HCT116 (cell line): ENCODE measurements around the gene RUNX1. TPM values are rescaled to one million over a fixed set of nuclear protein-coding genes. Genes with fewer than 3 reads are reported as not detected.
A peak's percentile ranks its signal among the peaks of the same experiment; 100 is the strongest.

Experiments used
- ATAC-seq: fragments of 200-7000 bp; cut with Tn5 transposase; 2 replicates; pipeline ENCODE4 v1.9.1; 2020; ENCODE audit warnings: mild to moderate bottlenecking, moderate library complexity
- BruUV-seq: library from RNA; stranded (reverse); fragments of 400-500 nt; replicated peaks from 2 replicates; lab custom pipeline; 2021; lab: Mats Ljungman, UMichigan
- CTCF ChIA-PET: fragments of 300-600 bp; sonication (Branson Sonifier 250); formaldehyde crosslinking; loops from one replicate; lab custom pipeline; 2021; ENCODE audit warnings: antibody characterized with exemption; lab: Charles Lee
- POLR2A ChIA-PET: fragments of 300-600, 350-600 bp; sonication (Branson Sonifier 250); formaldehyde crosslinking; loops from one replicate; lab custom pipeline; 2021; ENCODE audit warnings: antibody characterized with exemption; lab: Charles Lee
- RAD21 ChIA-PET, 2 experiments: fragments of 300-600 bp; sonication (Branson Sonifier 250); formaldehyde crosslinking; loops; one replicate each; lab custom pipeline; 2023; ENCODE audit warnings: low total read pairs in 2 of 2; ENCODE audit not compliant: uncharacterized antibody in 2 of 2, unreplicated experiment in 2 of 2, low non-redundant PET in 1 of 2; lab: Charles Lee
- DNase-seq: peaks from one replicate; pipeline ENCODE4 v3.0.0-alpha.2; 2010; ENCODE audit warnings: low read depth, low spot score
- H2AFZ ChIP-seq: fragments of 200-600 bp; shearing (Covaris generic), sonication (generic); 2 replicates; pipeline ENCODE4 v1.6.1; 2017; ENCODE audit warnings: low read depth, mixed run types, mixed read lengths, antibody characterized with exemption, low read length; ENCODE audit not compliant: poor library complexity, severe bottlenecking
- H3K27ac ChIP-seq: 2 replicates; pipeline ENCODE4 v1.5.1; 2012; ENCODE audit warnings: low read depth, low read length
- H3K27me3 ChIP-seq: fragments of 200-600 bp; sonication (generic); 2 replicates; pipeline ENCODE4 v1.6.1; 2016; ENCODE audit warnings: mixed run types, low read length, mixed read lengths; ENCODE audit not compliant: insufficient read depth
- H3K36me3 ChIP-seq, 2 experiments: fragments of 200-500 bp in 1 of 2; fragments of 200-600 bp in 1 of 2; sonication (Bioruptor generic) in 1 of 2; sonication (generic) in 1 of 2; 2 replicates each; pipeline versions ENCODE4 v1.5.1 to v1.6.1; 2014 to 2016; ENCODE audit warnings: low read length in 2 of 2, inconsistent platforms in 1 of 2, mixed read lengths in 1 of 2, mixed run types in 1 of 2; ENCODE audit not compliant: insufficient read depth in 2 of 2, control insufficient read depth in 1 of 2
- H3K4me1 ChIP-seq, 2 experiments: fragments of 200-600 bp in 1 of 2; sonication (generic) in 1 of 2; 2 replicates each; pipeline versions ENCODE4 v1.5.1 to v1.6.1; 2012 to 2017; ENCODE audit warnings: low read length in 2 of 2, inconsistent platforms in 1 of 2, mild to moderate bottlenecking in 1 of 2, mixed read lengths in 1 of 2, mixed run types in 1 of 2, moderate library complexity in 1 of 2; ENCODE audit not compliant: insufficient read depth in 2 of 2, control insufficient read depth in 1 of 2
- H3K4me2 ChIP-seq: fragments of 200-600 bp; sonication (generic); 2 replicates; pipeline ENCODE4 v1.6.1; 2017; ENCODE audit warnings: mixed run types, low read length, mixed read lengths
- H3K4me3 ChIP-seq, 2 experiments: fragments of 200-600 bp in 1 of 2; sonication (generic) in 1 of 2; replicated peaks in 1 of 2; 2 replicates each; pipeline ENCODE4 v1.5.1; 2011 to 2016; ENCODE audit warnings: low read length in 2 of 2, control low read depth in 1 of 2, low read depth in 1 of 2, mild to moderate bottlenecking in 1 of 2, mixed read lengths in 1 of 2, mixed run types in 1 of 2
- H3K79me2 ChIP-seq: fragments of 200-600 bp; sonication (generic); 2 replicates; pipeline ENCODE4 v1.6.1; 2017; ENCODE audit warnings: mild to moderate bottlenecking, mixed run types, low read length, moderate library complexity, mixed read lengths; ENCODE audit not compliant: insufficient read depth
- H3K9ac ChIP-seq: fragments of 200-600 bp; sonication (generic); 2 replicates; pipeline ENCODE4 v1.6.1; 2016; ENCODE audit warnings: low read length, mixed read lengths
- H3K9me2 ChIP-seq: fragments of 200-600 bp; sonication (generic), shearing (Covaris generic); 2 replicates; pipeline ENCODE4 v1.6.1; 2017; ENCODE audit warnings: mixed run types, mild to moderate bottlenecking, moderate library complexity; ENCODE audit not compliant: insufficient read depth
- H3K9me3 ChIP-seq, 2 experiments: fragments of 200-500 bp in 1 of 2; fragments of 200-600 bp in 1 of 2; sonication (Bioruptor generic) in 1 of 2; sonication (generic) in 1 of 2; 2 replicates each; pipeline ENCODE4 v1.6.1; 2014 to 2017; ENCODE audit warnings: low read length in 2 of 2, mixed read lengths in 2 of 2, inconsistent platforms in 1 of 2, low read depth in 1 of 2, mild to moderate bottlenecking in 1 of 2, mixed run types in 1 of 2, moderate library complexity in 1 of 2; ENCODE audit not compliant: control insufficient read depth in 1 of 2, insufficient read depth in 1 of 2
- H4K20me1 ChIP-seq: fragments of 200-600 bp; sonication (generic), shearing (Covaris generic); 2 replicates; pipeline ENCODE4 v1.6.1; 2017; ENCODE audit warnings: mixed run types, mild to moderate bottlenecking, moderate library complexity; ENCODE audit not compliant: insufficient read depth
- CBX3 ChIP-seq: IDR thresholded peaks from 2 replicates; pipeline ENCODE4 v1.6.1; 2012; ENCODE audit warnings: low read depth
- RAD21 ChIP-seq: IDR thresholded peaks from 2 replicates; pipeline ENCODE4 v1.6.1; 2012; ENCODE audit warnings: low read depth, mild to moderate bottlenecking
- SIN3A ChIP-seq: IDR thresholded peaks from 2 replicates; pipeline ENCODE4 v1.6.1; 2012; ENCODE audit warnings: low read depth
- SRF ChIP-seq: IDR thresholded peaks from 2 replicates; pipeline ENCODE4 v1.6.1; 2012; ENCODE audit warnings: low read depth
- ZFX ChIP-seq: fragments of 450-650 bp; IDR thresholded peaks from 2 replicates; pipeline ENCODE4 v1.6.1; 2017
- intact Hi-C: fragments of 100-400 bp; cut with micrococcal nuclease; formaldehyde crosslinking; loops from 2 replicates; pipeline ENCODE4 v1.10.0; 2022
- total RNA-seq: library from RNA; stranded (reverse); gene quantifications from one replicate; pipeline ENCODE4 v1.2.1, GENCODE V29; 2021; ENCODE audit not compliant: unreplicated experiment
- TF ChIP-seq, protein P1 (sequence below): IDR thresholded peaks from 2 replicates; pipeline ENCODE4 v1.6.1; 2012
- TF ChIP-seq, protein P2 (sequence below), 3 experiments: fragments of 200-600 bp in 1 of 3; sonication (generic) in 1 of 3; IDR thresholded peaks in 2 of 3; conservative IDR thresholded peaks in 1 of 3; 2 replicates each; pipeline ENCODE4 v1.5.1; 2012 to 2017; ENCODE audit warnings: low read depth in 2 of 3, low read length in 2 of 3, antibody characterized with exemption in 1 of 3, borderline replicate concordance in 1 of 3, control low read depth in 1 of 3, mild to moderate bottlenecking in 1 of 3, mixed read lengths in 1 of 3, mixed run types in 1 of 3, moderate library complexity in 1 of 3; ENCODE audit not compliant: insufficient read depth in 1 of 3

Gene RUNX1
- total RNA-seq, 1 experiment from 2014 or later = 33.5 TPM

DNA sequence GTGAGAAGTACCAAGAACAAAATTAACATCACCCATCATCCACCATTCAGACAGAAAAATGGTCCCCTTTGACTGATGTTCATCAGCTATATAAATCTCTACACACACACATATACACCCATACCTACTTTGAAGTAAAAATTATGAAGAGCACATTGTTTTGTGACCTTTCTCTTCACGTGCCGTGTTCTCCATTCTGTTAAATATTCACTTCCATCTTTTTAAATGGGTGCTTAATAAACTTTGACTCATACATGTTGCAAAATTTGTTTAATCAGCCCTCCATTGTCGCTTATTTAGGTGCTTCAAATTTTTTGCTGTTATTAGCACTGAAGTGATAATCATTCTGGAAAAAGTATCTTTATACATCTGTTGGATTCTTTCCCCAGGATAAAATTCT, 300.2 kb downstream of the RUNX1 start:
- no peaks in the 10 kb centered on the region for H4K20me1 ChIP-seq
- ChIA-PET RAD21 (no interaction called here), CTCF (no interaction called here), POLR2A (no interaction called here)
- H3K27ac ChIP-seq = no peak overlapping the region
- H3K4me3 ChIP-seq = no peak overlapping the region
- H3K4me2 ChIP-seq = no peak overlapping the region
- DNase-seq (no peak), ATAC-seq (no peak)
- H3K36me3 ChIP-seq = no peaks in the 10 kb centered on the region
- TF ChIP-seq, protein P1, sequence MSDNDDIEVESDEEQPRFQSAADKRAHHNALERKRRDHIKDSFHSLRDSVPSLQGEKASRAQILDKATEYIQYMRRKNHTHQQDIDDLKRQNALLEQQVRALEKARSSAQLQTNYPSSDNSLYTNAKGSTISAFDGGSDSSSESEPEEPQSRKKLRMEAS = no peak
- H3K9ac ChIP-seq = no peak overlapping the region
- H3K9me3 ChIP-seq = no peaks in the 10 kb centered on the region
- peaks cover 5 to 13% of the 10 kb centered on the region in 2 experiments; a peak in 3 of 4 replicates for H3K4me1 ChIP-seq
- H3K9me2 ChIP-seq = no peaks in the 10 kb centered on the region
- intact Hi-C loops = loop anchor here (5.0 kb wide), 1 partner anchor 298 kb away; the partner anchor contains the start of gene RUNX1
- BruUV-seq = no TSS peak
- no peak overlapping the region for H2AFZ ChIP-seq
- H3K79me2 ChIP-seq = no peaks in the 10 kb centered on the region
- no peaks in the 10 kb centered on the region for H3K27me3 ChIP-seq

DNA sequence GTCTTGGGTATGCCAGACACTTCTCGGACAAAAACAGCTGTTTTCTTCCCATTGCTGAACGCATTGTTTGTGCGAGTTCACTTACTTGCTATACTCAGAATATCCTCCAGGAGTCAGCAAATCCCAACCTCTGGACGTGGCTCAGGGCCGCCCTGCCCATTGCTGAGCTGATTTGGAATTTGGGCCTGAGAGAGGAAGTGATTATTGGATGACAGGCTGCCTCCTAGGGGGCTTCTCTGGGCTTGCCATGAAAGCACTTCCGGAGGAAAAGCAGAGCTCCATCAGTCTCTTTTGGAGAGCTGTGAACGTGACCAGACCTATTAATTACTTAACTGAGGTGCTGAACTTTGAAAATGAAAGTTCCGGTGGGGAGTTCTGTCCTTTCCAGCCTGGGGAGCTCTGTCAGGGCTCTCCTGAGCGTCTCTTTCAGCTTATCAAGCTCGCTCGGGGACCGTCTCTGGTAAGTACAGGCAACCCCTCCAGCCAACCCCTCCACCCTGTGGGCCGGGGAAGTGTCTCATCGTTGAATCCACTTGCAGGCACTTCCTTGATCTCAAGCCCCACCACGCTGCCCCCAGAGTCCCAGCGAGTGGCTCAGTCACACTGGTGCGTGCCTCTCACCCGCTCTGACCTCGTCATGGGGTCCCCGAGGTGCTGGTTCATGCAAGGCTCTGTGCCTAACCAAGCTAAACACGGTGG, 303.4 kb downstream of the RUNX1 start:
- RAD21 ChIA-PET = interaction anchor here (0.5 to 1.6 kb wide), 22 partner anchors 11 to 1095 kb away, joined by 3 to 23 read pairs (median 4); no protein-coding TSS in a partner anchor
- no peak overlapping the region for H3K9ac ChIP-seq

More for the DNA sequence above, 303.4 kb downstream of the RUNX1 start:
- H2AFZ ChIP-seq = peak overlapping the region; percentile 59
- no peaks in the 10 kb centered on the region for H3K79me2 ChIP-seq
- peak overlapping the region; percentile 37 for H3K4me2 ChIP-seq
- peaks cover 7 to 18% of the 10 kb centered on the region in 2 experiments; a peak in 3 of 4 replicates for H3K4me1 ChIP-seq
- TSS peak; percentile 62 for BruUV-seq
- H3K4me3 ChIP-seq = peak overlapping the region in 1 of 2 experiments; percentile 8; a peak in 3 of 4 replicates
- intact Hi-C loops = loop anchor here (1.0 to 5.0 kb wide), 6 partner anchors 101 to 1095 kb away; partner anchors contain the start of gene RUNX1
- no peak for TF ChIP-seq SIN3A
- peak; percentile 66; the same call in 1 of the 2 replicates for TF ChIP-seq CBX3
- peak; percentile 98 for TF ChIP-seq RAD21
- TF ChIP-seq, protein P2, sequence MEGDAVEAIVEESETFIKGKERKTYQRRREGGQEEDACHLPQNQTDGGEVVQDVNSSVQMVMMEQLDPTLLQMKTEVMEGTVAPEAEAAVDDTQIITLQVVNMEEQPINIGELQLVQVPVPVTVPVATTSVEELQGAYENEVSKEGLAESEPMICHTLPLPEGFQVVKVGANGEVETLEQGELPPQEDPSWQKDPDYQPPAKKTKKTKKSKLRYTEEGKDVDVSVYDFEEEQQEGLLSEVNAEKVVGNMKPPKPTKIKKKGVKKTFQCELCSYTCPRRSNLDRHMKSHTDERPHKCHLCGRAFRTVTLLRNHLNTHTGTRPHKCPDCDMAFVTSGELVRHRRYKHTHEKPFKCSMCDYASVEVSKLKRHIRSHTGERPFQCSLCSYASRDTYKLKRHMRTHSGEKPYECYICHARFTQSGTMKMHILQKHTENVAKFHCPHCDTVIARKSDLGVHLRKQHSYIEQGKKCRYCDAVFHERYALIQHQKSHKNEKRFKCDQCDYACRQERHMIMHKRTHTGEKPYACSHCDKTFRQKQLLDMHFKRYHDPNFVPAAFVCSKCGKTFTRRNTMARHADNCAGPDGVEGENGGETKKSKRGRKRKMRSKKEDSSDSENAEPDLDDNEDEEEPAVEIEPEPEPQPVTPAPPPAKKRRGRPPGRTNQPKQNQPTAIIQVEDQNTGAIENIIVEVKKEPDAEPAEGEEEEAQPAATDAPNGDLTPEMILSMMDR (IDR thresholded peaks at IDR 0.05 in 2 of 3, conservative IDR thresholded peaks at IDR 0.05 in 1 of 3; ENCODE audit: borderline replicate concordance in 1 of 3, insufficient read depth in 1 of 3, low read depth in 2 of 3, low read length in 2 of 3) = peak; percentile 82 to 94 (median 90)
- no peak for TF ChIP-seq ZFX
- TF ChIP-seq SRF = peak; percentile 58; the same call in 1 of the 2 replicates
- ChIA-PET CTCF (interaction anchor here (0.5 to 2.1 kb wide), 50 partner anchors 9 to 1282 kb away, joined by 3 to 36 read pairs (median 5); no protein-coding TSS in a partner anchor), POLR2A (interaction anchor here (0.6 to 2.9 kb wide), 4 partner anchors 51 to 1094 kb away, joined by 3 to 20 read pairs (median 3); no protein-coding TSS in a partner anchor)
- no peaks in the 10 kb centered on the region; the same call in 1 of the 2 replicates for H3K27me3 ChIP-seq
- no peaks in the 10 kb centered on the region for H3K36me3 ChIP-seq
- ATAC-seq (peak; percentile 94), DNase-seq (peak; percentile 77)
- H3K9me2 ChIP-seq = no peaks in the 10 kb centered on the region
- no peaks in the 10 kb centered on the region for H4K20me1 ChIP-seq
- peak overlapping the region; percentile 36; the same call in 1 of the 2 replicates for H3K27ac ChIP-seq
- H3K9me3 ChIP-seq = no peaks in the 10 kb centered on the region
